Kidney (tissue), 14 donors: Measurements from ENCODE around the gene CHRM4. TPM values are rescaled to one million over a fixed set of nuclear protein-coding genes. Genes with fewer than 3 reads are reported as not detected.
"Not testable (repeated sequence)": the region's sequence is repeated elsewhere in the genome, so short reads cannot be mapped to it uniquely, and the experiment has no call there.

ENCODE experiments used
- DNase-seq, 5 donors: peaks; one replicate each; pipeline ENCODE4 v3.0.0-alpha.2; 2013 to 2020
- FAIRE-seq: peaks from 2 replicates; lab custom pipeline; 2012; peaks lifted over from hg19 to GRCh38; lab: Jason Lieb, UNC
- H3K27ac ChIP-seq, 2 donors: one replicate each; pipeline ENCODE4 v1.7.0; 2013; ENCODE audit warnings: low read depth in 2 of 2, low read length in 2 of 2, inconsistent platforms in 1 of 2
- H3K27me3 ChIP-seq: one replicate; pipeline ENCODE4 v1.7.1; 2013; ENCODE audit warnings: low read length, inconsistent platforms; ENCODE audit not compliant: control insufficient read depth, insufficient read depth
- H3K36me3 ChIP-seq, 3 donors: one replicate each; pipeline versions ENCODE4 v1.7.0 to v1.7.1; 2013; ENCODE audit warnings: low read length in 3 of 3, control low read depth in 1 of 3, inconsistent platforms in 1 of 3; ENCODE audit not compliant: insufficient read depth in 3 of 3, control insufficient read depth in 2 of 3
- H3K4me1 ChIP-seq, 3 donors: one replicate each; pipeline versions ENCODE4 v1.7.0 to v1.7.1; 2013; ENCODE audit warnings: low read length in 3 of 3, inconsistent platforms in 1 of 3, low read depth in 1 of 3; ENCODE audit not compliant: control insufficient read depth in 2 of 3, insufficient read depth in 2 of 3
- H3K4me3 ChIP-seq, 3 donors: one replicate each; pipeline versions ENCODE4 v1.7.0 to v1.8.1; 2013; ENCODE audit warnings: low read length in 3 of 3, control low read depth in 1 of 3, inconsistent platforms in 1 of 3
- H3K9ac ChIP-seq, 3 donors: one replicate each; pipeline versions ENCODE4 v1.7.0 to v1.7.1; 2013; ENCODE audit warnings: low read length in 3 of 3, control low read depth in 1 of 3, inconsistent platforms in 1 of 3
- H3K9me3 ChIP-seq, 3 donors: one replicate each; pipeline versions ENCODE4 v1.7.0 to v1.7.1; 2013; ENCODE audit warnings: low read length in 3 of 3, control low read depth in 1 of 3, inconsistent platforms in 1 of 3; ENCODE audit not compliant: control insufficient read depth in 2 of 3, insufficient read depth in 1 of 3
- intact Hi-C: fragments of 100-400 bp; cut with DNase I; formaldehyde crosslinking; loops from one replicate; pipeline ENCODE4 v1.11.1; 2022
- polyA plus RNA-seq: library from polyadenylated mRNA; stranded (reverse); fragments of 350-450 nt; fragmentation: Illumina TruSeq; extraction: RNeasy Lipid Tissue Mini Kit (QIAGEN cat#74804); gene quantifications from one replicate; pipeline ENCODE4 v1.2.3, GENCODE V29; 2014; ENCODE audit warnings: low read depth, low replicate concordance; ENCODE audit not compliant: insufficient read depth
- total RNA-seq: library from RNA; stranded (reverse); fragmentation: NEBNext Ultra II Directional; extraction: Animal tissue kit (Norgen Biotek cat#: 25700); gene quantifications from one replicate; pipeline ENCODE4 v1.2.1, GENCODE V29; 2021
- TF ChIP-seq, protein P1 (sequence below): IDR thresholded peaks from 3 replicates; pipeline ENCODE4 v1.5.1; 2012; ENCODE audit warnings: mild to moderate bottlenecking, moderate library complexity, borderline replicate concordance; ENCODE audit not compliant: insufficient read depth; ENCODE audit errors: extremely low read depth
- donor health status: control.
- donor health status: control.
- donor health status: control.
- donor health status: control.
- donor health status: control.
- donor health status: DM: yes; HTN: yes; CAD: no.
- donor health status: Normal renal cell carcinoma (clear cell type).

CHRM4 gene
- total and polyA plus RNA-seq, 2 donors from 2014 or later, result 0.16 TPM; not detected in 1

DNA sequence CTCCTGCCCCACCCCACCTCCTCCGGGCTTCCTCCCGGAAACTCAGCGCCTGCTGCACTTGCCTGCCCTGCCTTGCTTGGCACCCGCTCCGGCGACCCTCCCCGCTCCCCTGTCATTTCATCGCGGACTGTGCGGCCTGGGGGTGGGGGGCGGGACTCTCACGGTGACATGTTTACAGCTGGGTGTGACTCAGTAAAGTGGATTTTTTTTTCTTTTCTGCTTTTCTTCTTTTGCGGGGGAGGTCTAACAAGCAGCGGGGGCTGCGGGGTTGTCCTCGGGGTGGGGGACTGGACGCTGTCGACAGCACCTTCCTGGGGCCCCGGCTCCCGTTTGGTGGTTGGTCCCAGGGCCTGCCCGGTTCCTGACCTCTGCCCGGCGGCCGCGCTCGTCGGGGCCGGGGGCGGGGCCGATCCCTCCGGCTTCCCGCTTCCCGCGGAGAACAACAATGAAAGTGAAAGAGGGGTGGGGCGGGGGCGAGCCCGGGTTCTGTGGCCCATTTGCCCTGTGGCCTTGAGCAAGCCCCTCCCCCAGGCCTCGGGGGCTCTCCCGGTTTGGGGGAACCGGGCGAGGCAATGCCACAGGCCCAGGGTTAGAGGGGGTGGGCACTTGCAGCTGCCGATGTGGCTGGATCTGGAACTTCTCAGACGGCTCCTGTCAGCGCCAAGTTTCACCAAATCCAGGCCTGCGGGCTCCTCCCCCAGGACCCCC lies 11.1 kb downstream of the CHRM4 start:
- peaks cover 0 to 8% (median 4%) of the 10 kb centered on the region in 3 donors for H3K4me1 ChIP-seq
- no peaks in the 10 kb centered on the region for H3K9me3 ChIP-seq
- TF ChIP-seq, protein P1, sequence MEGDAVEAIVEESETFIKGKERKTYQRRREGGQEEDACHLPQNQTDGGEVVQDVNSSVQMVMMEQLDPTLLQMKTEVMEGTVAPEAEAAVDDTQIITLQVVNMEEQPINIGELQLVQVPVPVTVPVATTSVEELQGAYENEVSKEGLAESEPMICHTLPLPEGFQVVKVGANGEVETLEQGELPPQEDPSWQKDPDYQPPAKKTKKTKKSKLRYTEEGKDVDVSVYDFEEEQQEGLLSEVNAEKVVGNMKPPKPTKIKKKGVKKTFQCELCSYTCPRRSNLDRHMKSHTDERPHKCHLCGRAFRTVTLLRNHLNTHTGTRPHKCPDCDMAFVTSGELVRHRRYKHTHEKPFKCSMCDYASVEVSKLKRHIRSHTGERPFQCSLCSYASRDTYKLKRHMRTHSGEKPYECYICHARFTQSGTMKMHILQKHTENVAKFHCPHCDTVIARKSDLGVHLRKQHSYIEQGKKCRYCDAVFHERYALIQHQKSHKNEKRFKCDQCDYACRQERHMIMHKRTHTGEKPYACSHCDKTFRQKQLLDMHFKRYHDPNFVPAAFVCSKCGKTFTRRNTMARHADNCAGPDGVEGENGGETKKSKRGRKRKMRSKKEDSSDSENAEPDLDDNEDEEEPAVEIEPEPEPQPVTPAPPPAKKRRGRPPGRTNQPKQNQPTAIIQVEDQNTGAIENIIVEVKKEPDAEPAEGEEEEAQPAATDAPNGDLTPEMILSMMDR, result no peak
- FAIRE-seq (no peak), DNase-seq (peak; percentile 72 to 92 (median 85))
- H3K4me3 ChIP-seq, result peak overlapping the region; percentile 26 to 61 (median 61)
- H3K27me3 ChIP-seq, result no peaks in the 10 kb centered on the region
- peak overlapping the region; percentile 32 to 52 for H3K27ac ChIP-seq
- peaks cover 0 to 7% (median 2%) of the 10 kb centered on the region in 3 donors for H3K36me3 ChIP-seq
- intact Hi-C loops, result loop anchor here (10.0 kb wide), 1 partner anchor 154 kb away; no protein-coding TSS in a partner anchor
- peak overlapping the region in 1 of 3 donors; percentile 61 for H3K9ac ChIP-seq

DNA sequence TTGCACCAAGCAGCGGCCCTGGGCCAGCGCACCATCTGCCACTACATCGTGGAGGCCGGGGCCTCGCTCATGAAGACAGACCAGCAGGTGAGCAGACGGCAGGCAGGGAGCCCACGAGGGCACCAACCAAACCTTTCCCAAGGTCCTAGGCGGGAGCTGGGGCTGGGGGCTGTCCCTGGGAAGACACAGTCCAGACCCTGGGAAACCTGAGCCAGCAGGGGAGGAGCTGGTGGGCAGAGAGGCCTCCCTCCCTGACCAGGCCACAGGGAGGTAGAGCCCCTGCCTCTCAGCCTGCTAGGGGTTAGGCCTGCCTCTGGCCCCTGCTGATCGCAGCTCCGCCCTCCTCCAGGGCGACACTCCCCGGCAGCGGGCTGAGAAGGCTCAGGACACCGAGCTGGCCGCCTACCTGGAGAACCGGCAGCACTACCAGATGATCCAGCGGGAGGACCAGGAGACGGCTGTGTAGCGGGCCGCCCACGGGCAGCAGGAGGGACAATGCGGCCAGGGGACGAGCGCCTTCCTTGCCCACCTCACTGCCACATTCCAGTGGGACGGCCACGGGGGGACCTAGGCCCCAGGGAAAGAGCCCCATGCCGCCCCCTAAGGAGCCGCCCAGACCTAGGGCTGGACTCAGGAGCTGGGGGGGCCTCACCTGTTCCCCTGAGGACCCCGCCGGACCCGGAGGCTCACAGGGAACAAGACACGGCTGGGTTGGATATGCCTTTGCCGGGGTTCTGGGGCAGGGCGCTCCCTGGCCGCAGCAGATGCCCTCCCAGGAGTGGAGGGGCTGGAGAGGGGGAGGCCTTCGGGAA lies 11.9 kb downstream of the CHRM4 start:
- not testable (repeated sequence) for H3K27ac ChIP-seq, H3K9me3 ChIP-seq, H3K27me3 ChIP-seq, H3K4me3 ChIP-seq, H3K9ac ChIP-seq, FAIRE-seq, H3K4me1 ChIP-seq
- peaks cover 0 to 11% (median 6%) of the 10 kb centered on the region in 3 donors for H3K36me3 ChIP-seq
- DNase-seq, result peak; percentile 80 to 96 (median 94)
- intact Hi-C loops, result loop anchor here (10.0 kb wide), 1 partner anchor 155 kb away; no protein-coding TSS in a partner anchor

DNA sequence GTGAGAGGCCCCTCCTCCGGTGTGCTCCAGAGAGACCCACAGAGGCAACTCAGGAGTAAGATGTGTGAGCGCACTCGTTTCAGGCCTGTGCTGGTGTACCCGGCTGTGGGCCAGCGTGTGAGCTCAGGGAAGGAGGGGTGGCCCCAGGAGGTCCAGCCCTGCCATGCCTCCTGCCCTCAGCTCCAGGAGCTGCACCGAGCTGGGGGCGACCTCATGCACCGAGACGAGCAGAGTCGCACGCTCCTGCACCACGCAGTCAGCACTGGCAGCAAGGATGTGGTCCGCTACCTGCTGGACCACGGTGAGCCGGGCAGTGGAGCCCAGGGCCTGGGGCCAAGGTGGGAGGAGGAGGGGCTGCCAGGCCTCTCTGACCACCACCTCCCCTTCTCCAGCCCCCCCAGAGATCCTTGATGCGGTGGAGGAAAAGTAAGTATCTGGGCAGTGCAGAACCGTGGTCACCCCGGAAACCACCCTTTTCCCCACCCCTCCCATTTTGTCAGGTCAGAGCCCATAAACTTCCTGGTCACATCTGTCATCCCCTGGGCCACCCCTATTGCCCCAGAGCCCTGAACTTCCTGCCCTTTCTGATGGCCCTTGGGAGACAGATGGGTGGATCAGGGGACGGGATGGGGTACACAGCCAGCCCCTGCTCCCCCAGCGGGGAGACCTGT lies 12.6 kb downstream of the CHRM4 start:
- Histone ChIP-seq H3K27me3 (no peaks in the 10 kb centered on the region), H3K4me3 (no peak overlapping the region), H3K4me1 (peaks cover 0 to 8% (median 4%) of the 10 kb centered on the region in 3 donors), H3K36me3 (peaks cover 0 to 11% (median 6%) of the 10 kb centered on the region in 3 donors), H3K9ac (no peak overlapping the region), H3K27ac (no peak overlapping the region), H3K9me3 (no peaks in the 10 kb centered on the region)
- TF ChIP-seq, protein P1, result no peak
- DNase-seq (peak in 3 of 5 donors; percentile 35 to 80 (median 37)), FAIRE-seq (no peak)
- intact Hi-C loops, result no loop called here
